Tibial nerve (tissue), 3 donors: ENCODE measurements around the gene SLX4IP.

Experiments
- CTCF ChIP-seq, 5 experiments: fragments of 200-600 bp in 3 of 5; fragments of 450-650 bp in 2 of 5; sonication (generic) in 3 of 5; IDR thresholded peaks; one replicate each; pipeline ENCODE4 v1.5.1; 2016 to 2019; ENCODE audit warnings: antibody characterized with exemption in 5 of 5, mild to moderate bottlenecking in 3 of 5, moderate library complexity in 2 of 5
- POLR2A ChIP-seq, 2 donors: fragments of 450-650 bp; IDR thresholded peaks; one replicate each; pipeline ENCODE4 v1.6.1; 2017; ENCODE audit warnings: antibody characterized with exemption in 2 of 2, mild to moderate bottlenecking in 2 of 2, moderate library complexity in 2 of 2

- no peak for TF ChIP-seq POLR2A (IDR thresholded peaks at IDR 0.05)
- TF ChIP-seq CTCF (IDR thresholded peaks at IDR 0.05): no peak
Observed at GRCh38 chr20:10597637-10598036, 162.5 kb downstream of the SLX4IP start.
